Neural cell (in vitro differentiated cells): ENCODE results near the gene POPDC2. TPM values are rescaled to one million over a fixed set of nuclear protein-coding genes. Genes with fewer than 3 reads are reported as not detected.

Experiments used
- H2AFZ ChIP-seq: fragments of 200-600, 300-800 bp; sonication (generic), shearing (Covaris generic); 2 replicates; pipeline ENCODE4 v1.6.0; 2014; ENCODE audit warnings: low read depth, mild to moderate bottlenecking, antibody characterized with exemption, low read length, moderate library complexity
- H3F3A ChIP-seq: fragments of 200-600 bp; shearing (Covaris generic); 2 replicates; pipeline ENCODE4 v1.6.1; 2016; ENCODE audit warnings: mild to moderate bottlenecking, moderate library complexity, mixed read lengths, antibody characterized with exemption, low read length; ENCODE audit not compliant: insufficient read depth, poor library complexity, severe bottlenecking
- H3K27ac ChIP-seq: fragments of 200-600, 300-800 bp; sonication (generic), shearing (Covaris generic); 2 replicates; pipeline ENCODE4 v1.5.1; 2014; ENCODE audit warnings: mild to moderate bottlenecking, low read length, moderate library complexity
- H3K27me3 ChIP-seq: fragments of 300-800, 200-600 bp; sonication (generic), shearing (Covaris generic); 2 replicates; pipeline ENCODE4 v1.6.0; 2014; ENCODE audit warnings: mild to moderate bottlenecking, low read depth, low read length, moderate library complexity; ENCODE audit not compliant: insufficient read depth
- H3K36me3 ChIP-seq: fragments of 300-800, 200-600 bp; sonication (generic), shearing (Covaris generic); 2 replicates; pipeline ENCODE4 v1.5.1; 2014; ENCODE audit warnings: mild to moderate bottlenecking, antibody characterized with exemption, low read length, moderate library complexity; ENCODE audit not compliant: insufficient read depth
- H3K4me2 ChIP-seq: fragments of 300-800, 200-600 bp; sonication (generic), shearing (Covaris generic); 2 replicates; pipeline ENCODE4 v1.6.0; 2014; ENCODE audit warnings: mild to moderate bottlenecking, low read length
- H3K4me3 ChIP-seq: fragments of 300-800, 200-600 bp; sonication (generic), shearing (Covaris generic); 2 replicates; pipeline ENCODE4 v1.5.1; 2014; ENCODE audit warnings: mild to moderate bottlenecking, low read length, moderate library complexity
- H3K79me2 ChIP-seq: fragments of 200-600 bp; shearing (Covaris generic); replicated peaks from 2 replicates; pipeline ENCODE4 v1.6.0; 2014; ENCODE audit warnings: mild to moderate bottlenecking, low read length, moderate library complexity; ENCODE audit not compliant: insufficient read depth
- H3K9ac ChIP-seq: fragments of 300-800, 200-600 bp; sonication (generic), shearing (Covaris generic); 2 replicates; pipeline ENCODE4 v1.6.1; 2016; ENCODE audit warnings: mild to moderate bottlenecking, low read length, mixed read lengths
- H3K9me2 ChIP-seq: fragments of 200-600 bp; shearing (Covaris generic); 2 replicates; pipeline ENCODE4 v1.6.1; 2016; ENCODE audit warnings: mild to moderate bottlenecking, low read length, mixed read lengths; ENCODE audit not compliant: insufficient read depth
- H3K9me3 ChIP-seq: fragments of 200-600, 300-800 bp; sonication (generic), shearing (Covaris generic); 2 replicates; pipeline ENCODE4 v1.6.1; 2016; ENCODE audit warnings: mild to moderate bottlenecking, mixed run types, low read length, moderate library complexity, mixed read lengths
- H4K20me1 ChIP-seq: fragments of 200-600 bp; shearing (Covaris generic); 2 replicates; pipeline ENCODE4 v1.6.1; 2016; ENCODE audit warnings: mild to moderate bottlenecking, mixed run types; ENCODE audit not compliant: insufficient read depth
- CTCF ChIP-seq: fragments of 450-650 bp; IDR thresholded peaks from 2 replicates; pipeline ENCODE4 v1.5.1; 2014; ENCODE audit warnings: antibody characterized with exemption, mild to moderate bottlenecking, moderate library complexity; ENCODE audit not compliant: poor library complexity, severe bottlenecking
- EP300 ChIP-seq: fragments of 450-650 bp; conservative IDR thresholded peaks from 2 replicates; pipeline ENCODE4 v1.6.1; 2014; ENCODE audit warnings: antibody characterized with exemption, mild to moderate bottlenecking, moderate library complexity; ENCODE audit not compliant: poor library complexity, severe bottlenecking
- EZH2 ChIP-seq: fragments of 200-600, 300-800 bp; shearing (Covaris generic), sonication (generic); IDR thresholded peaks from 2 replicates; pipeline ENCODE4 v1.6.1; 2014; ENCODE audit warnings: antibody characterized with exemption, low read length, borderline replicate concordance, mild to moderate bottlenecking; ENCODE audit not compliant: insufficient read depth, poor library complexity, severe bottlenecking
- MXI1 ChIP-seq: fragments of 450-650 bp; conservative IDR thresholded peaks from 2 replicates; pipeline ENCODE4 v1.6.1; 2014; ENCODE audit warnings: antibody characterized with exemption, mild to moderate bottlenecking; ENCODE audit not compliant: poor library complexity, severe bottlenecking
- POLR2AphosphoS5 ChIP-seq: IDR thresholded peaks from 2 replicates; pipeline ENCODE4 v1.6.1; 2012
- RAD21 ChIP-seq: fragments of 450-650 bp; conservative IDR thresholded peaks from 2 replicates; pipeline ENCODE4 v1.6.1; 2014; ENCODE audit warnings: antibody characterized with exemption, mild to moderate bottlenecking, moderate library complexity
- REST ChIP-seq: IDR thresholded peaks from 2 replicates; pipeline ENCODE4 v1.6.1; 2012; ENCODE audit warnings: borderline replicate concordance
- SMC3 ChIP-seq: fragments of 450-650 bp; conservative IDR thresholded peaks from 2 replicates; pipeline ENCODE4 v1.6.1; 2014; ENCODE audit warnings: antibody characterized with exemption, mild to moderate bottlenecking, moderate library complexity; ENCODE audit not compliant: poor library complexity
- TAF1 ChIP-seq: IDR thresholded peaks from 2 replicates; pipeline ENCODE4 v1.6.1; 2012; ENCODE audit warnings: low read depth
- polyA plus RNA-seq: library from polyadenylated mRNA; depleted of rRNA; stranded (reverse); fragments of >200 nt; gene quantifications from 2 replicates; pipeline ENCODE4 v1.2.3, GENCODE V29; 2014

POPDC2 gene
- polyA plus RNA-seq, 1 donor from 2014 or later, result 3.4 TPM

GRCh38 chr3:119608405-119609000 lies 51.9 kb downstream of the POPDC2 start:
- H3K4me3 ChIP-seq, result no peak overlapping the region
- no peaks in the 10 kb centered on the region for H3K79me2 ChIP-seq
- no peaks in the 10 kb centered on the region for H3K9me2 ChIP-seq
- H3K27me3 ChIP-seq, result no peaks in the 10 kb centered on the region
- no peak overlapping the region for H3K4me2 ChIP-seq
- H3K9ac ChIP-seq, result no peak overlapping the region
- no peaks in the 10 kb centered on the region for H3K9me3 ChIP-seq
- H3F3A ChIP-seq, result no peaks in the 10 kb centered on the region
- no peak overlapping the region for H3K27ac ChIP-seq
- no peaks in the 10 kb centered on the region for H4K20me1 ChIP-seq
- no peak overlapping the region for H2AFZ ChIP-seq
- TF ChIP-seq TAF1, result no peak
- TF ChIP-seq EZH2, result no peak
- no peak for TF ChIP-seq MXI1
- no peak for TF ChIP-seq CTCF
- no peak for TF ChIP-seq REST
- no peak for TF ChIP-seq POLR2AphosphoS5
- no peak for TF ChIP-seq SMC3
- no peak for TF ChIP-seq EP300
- no peak for TF ChIP-seq RAD21
- no peaks in the 10 kb centered on the region for H3K36me3 ChIP-seq

- H3K4me2 ChIP-seq, result no peak overlapping the region
- no peaks in the 10 kb centered on the region for H3F3A ChIP-seq
- H2AFZ ChIP-seq, result no peak overlapping the region
- no peaks in the 10 kb centered on the region for H3K79me2 ChIP-seq
- no peaks in the 10 kb centered on the region for H4K20me1 ChIP-seq
- H3K9me2 ChIP-seq, result no peaks in the 10 kb centered on the region
- H3K27ac ChIP-seq, result no peak overlapping the region
- H3K4me3 ChIP-seq, result no peak overlapping the region
- no peaks in the 10 kb centered on the region for H3K36me3 ChIP-seq
- H3K9ac ChIP-seq, result no peak overlapping the region
- TF ChIP-seq EZH2, result no peak
- no peak for TF ChIP-seq POLR2AphosphoS5
- no peak for TF ChIP-seq TAF1
- no peak for TF ChIP-seq EP300
- TF ChIP-seq SMC3, result no peak
- no peak for TF ChIP-seq MXI1
- TF ChIP-seq REST, result no peak
- no peak for TF ChIP-seq CTCF
- no peaks in the 10 kb centered on the region for H3K27me3 ChIP-seq
- H3K9me3 ChIP-seq, result no peaks in the 10 kb centered on the region
Observed at GRCh38 chr3:119604878-119605277, 55.5 kb downstream of the POPDC2 start.
